GM20000 (cell line): ENCODE data around the gene MAGI3.

ENCODE experiments used
- DNase-seq: peaks from one replicate; pipeline ENCODE4 v3.0.0; 2012; ENCODE audit warnings: low spot score
- CTCF ChIP-seq: IDR thresholded peaks from 2 replicates; pipeline ENCODE4 v1.5.1; 2012; ENCODE audit warnings: mild to moderate bottlenecking, control low read depth; ENCODE audit errors: extremely low read depth, missing control alignments

Gene MAGI3

GRCh38 chr1:113373644-113374043, 16.7 kb upstream of the MAGI3 start:
- no peak for TF ChIP-seq CTCF
- DNase-seq: no peak

GRCh38 chr1:113375878-113376277, 14.4 kb upstream of the MAGI3 start:
- TF ChIP-seq CTCF: no peak
- DNase-seq: no peak

- no peak for TF ChIP-seq CTCF
- no peak for DNase-seq
Measured at GRCh38 chr1:113380075-113380474, 10.2 kb upstream of the MAGI3 start.

GRCh38 chr1:113388017-113388620, 2.2 kb upstream of the MAGI3 start:
- DNase-seq: no peak
- TF ChIP-seq CTCF: no peak

- no peak for DNase-seq
- no peak for TF ChIP-seq CTCF
Measured at GRCh38 chr1:113388621-113389358, 1.5 kb upstream of the MAGI3 start.

- TF ChIP-seq CTCF: no peak
Measured at GRCh38 chr1:113389359-113389952, 859 bp upstream of the MAGI3 start.

More at GRCh38 chr1:113389359-113389952, 859 bp upstream of the MAGI3 start:
- DNase-seq: no peak
